HG02798 (cell line): Measurements from ENCODE around the gene POU2F2.
A peak's percentile ranks its signal among the peaks of the same experiment; 100 is the strongest.
"Not testable (repeated sequence)": the region's sequence is repeated elsewhere in the genome, so short reads cannot be mapped to it uniquely, and the experiment has no call there.

Experiments used
- ATAC-seq: cut with Tn5 transposase; IDR thresholded peaks from one replicate; pipeline ENCODE4 v1.9.1; 2021; ENCODE audit warnings: mild to moderate bottlenecking; ENCODE audit not compliant: unreplicated experiment, poor library complexity

The POU2F2 gene

GRCh38 chr19:42108527-42109389 is 23.5 kb downstream of the POU2F2 start:
- no peak for ATAC-seq

- no peak for ATAC-seq
Measured at GRCh38 chr19:42105368-42105767, 26.9 kb downstream of the POU2F2 start.

- ATAC-seq, result no peak
Measured at GRCh38 chr19:42102877-42103276, 29.4 kb downstream of the POU2F2 start.

DNA sequence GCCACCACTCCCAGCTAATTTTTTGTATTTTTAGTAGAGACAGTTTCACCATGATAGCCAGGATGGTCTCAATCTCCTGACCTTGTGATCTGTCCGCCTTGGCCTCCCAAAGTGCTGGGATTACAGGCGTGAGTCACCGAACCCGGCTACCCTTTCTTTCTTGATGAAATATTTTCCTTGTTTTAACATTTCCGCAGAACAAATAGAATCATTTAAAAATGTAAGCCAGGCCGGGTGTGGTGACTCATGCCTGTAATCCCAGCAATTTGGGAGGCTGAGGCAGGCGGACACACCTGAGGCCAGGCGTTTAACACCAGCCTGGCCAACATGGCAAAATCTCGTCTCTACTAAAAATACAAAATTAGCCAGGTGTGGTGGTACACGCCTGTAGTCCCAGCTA is 32.0 kb downstream of the POU2F2 start:
- not testable (repeated sequence) for ATAC-seq

- no peak for ATAC-seq
Measured at GRCh38 chr19:42099336-42099925, 32.8 kb downstream of the POU2F2 start.

DNA sequence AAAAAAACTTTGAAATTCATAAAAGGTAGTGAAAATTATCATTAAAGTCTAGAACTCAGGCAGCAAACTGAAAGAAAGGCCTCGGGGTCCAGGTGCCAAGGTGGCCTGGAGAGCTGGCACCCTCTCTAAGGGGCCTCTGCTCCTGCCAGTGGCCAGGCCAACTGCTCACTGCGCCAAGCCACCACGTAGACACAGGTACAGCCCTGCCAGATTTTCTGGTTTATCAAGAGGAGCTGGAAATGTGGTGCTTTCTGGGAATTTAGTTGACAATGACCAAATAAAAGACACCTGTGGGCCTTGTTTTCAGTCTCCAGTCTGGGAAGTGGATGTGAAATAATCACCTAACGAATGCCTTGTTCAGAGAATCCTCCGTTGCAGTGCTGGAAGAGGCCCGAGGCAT is 33.5 kb downstream of the POU2F2 start:
- no peak for ATAC-seq

DNA sequence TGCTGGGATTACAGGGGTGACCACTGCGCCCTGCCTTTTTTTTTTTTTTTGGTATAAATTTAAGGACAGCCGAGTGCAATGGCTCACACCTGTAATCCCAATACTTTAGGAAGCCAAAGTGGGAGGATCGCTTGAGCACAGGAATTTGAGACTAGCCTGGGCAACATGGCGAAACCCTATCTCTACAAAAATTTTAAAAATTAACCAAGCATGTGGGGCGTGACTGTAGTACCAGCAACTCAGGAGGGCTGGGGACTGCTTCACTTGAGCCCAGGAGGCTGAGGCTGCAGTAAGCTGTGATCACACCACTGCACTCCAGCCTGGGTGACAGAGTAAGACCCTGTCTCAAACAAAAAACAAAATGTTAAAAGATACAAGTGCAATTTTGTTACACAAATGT is 34.8 kb downstream of the POU2F2 start:
- ATAC-seq, result no peak

DNA sequence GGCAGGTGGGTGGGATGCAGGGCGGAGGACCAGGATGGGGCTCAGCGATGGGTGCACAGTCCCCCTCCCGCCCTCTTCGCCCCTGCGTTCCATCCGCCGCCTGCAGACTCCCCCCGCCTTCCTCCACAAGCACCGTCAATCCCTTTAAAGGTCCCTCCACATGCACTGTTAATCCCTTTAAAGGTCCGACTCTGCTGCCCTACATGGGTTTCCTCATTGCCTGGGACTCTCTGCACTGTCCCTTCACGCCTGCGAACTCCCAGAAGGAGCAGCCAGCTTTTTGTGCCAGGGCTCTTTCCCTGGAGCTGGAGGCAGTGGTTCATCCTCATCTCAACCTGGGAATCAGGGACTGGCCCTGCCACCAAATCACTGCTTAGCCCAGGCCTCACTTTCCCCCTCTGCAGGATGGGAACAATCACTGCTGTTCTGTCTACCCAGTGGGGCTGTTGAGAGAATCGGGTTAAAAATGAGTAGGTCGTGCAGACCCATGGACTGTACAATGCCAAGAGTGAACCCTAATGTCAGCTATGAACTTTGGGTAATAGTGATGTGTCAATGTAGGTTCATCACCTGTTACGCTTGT is 35.9 kb downstream of the POU2F2 start:
- ATAC-seq, result no peak

- no peak for ATAC-seq
Measured at GRCh38 chr19:42095814-42096230, 36.4 kb downstream of the POU2F2 start.

DNA sequence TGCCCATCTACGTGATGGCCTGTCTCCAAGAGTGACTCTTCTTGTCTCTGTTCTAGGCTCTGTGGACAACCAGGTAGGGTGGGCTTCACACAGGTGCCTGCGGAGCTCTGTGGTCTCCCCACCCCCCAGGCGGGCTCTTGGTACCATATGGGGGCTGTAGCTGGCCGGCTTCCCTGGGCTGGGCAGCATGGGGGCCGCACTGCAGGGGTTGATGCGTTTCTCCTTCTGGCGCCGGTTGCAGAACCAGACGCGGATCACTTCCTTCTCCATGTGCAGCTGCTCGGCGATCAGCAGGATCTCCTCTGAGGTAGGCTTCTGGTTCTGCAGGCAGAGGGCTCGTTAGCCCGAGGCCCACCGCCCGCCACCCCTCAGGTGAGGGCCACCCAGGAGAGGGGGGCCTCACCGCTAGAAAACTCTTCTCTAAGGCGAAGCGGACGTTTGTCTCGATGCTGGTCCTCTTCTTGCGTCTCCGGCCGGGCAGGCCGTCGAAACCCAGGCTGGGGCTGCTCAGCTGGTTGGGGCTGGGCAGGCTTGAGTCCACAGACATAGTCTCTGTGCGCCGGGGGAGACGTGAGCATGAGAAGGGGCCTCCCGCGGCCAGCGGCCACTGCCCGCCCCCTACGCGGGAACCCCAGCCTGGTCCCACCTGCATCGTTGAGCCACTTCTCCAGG is 37.0 kb downstream of the POU2F2 start:
- ATAC-seq, result no peak

GRCh38 chr19:42093926-42094325 is 38.3 kb downstream of the POU2F2 start:
- ATAC-seq, result no peak

GRCh38 chr19:42093505-42093904 is 38.7 kb downstream of the POU2F2 start:
- ATAC-seq, result no peak

GRCh38 chr19:42092350-42092749 is 39.9 kb downstream of the POU2F2 start:
- no peak for ATAC-seq

- no peak for ATAC-seq
Measured at GRCh38 chr19:42091742-42092141, 40.5 kb downstream of the POU2F2 start.

- no peak for ATAC-seq
Measured at GRCh38 chr19:42091300-42091699, 40.9 kb downstream of the POU2F2 start.

- peak; percentile 58 for ATAC-seq
Measured at GRCh38 chr19:42090672-42091071, 41.6 kb downstream of the POU2F2 start.

GRCh38 chr19:42089772-42090171 is 42.5 kb downstream of the POU2F2 start:
- no peak for ATAC-seq

DNA sequence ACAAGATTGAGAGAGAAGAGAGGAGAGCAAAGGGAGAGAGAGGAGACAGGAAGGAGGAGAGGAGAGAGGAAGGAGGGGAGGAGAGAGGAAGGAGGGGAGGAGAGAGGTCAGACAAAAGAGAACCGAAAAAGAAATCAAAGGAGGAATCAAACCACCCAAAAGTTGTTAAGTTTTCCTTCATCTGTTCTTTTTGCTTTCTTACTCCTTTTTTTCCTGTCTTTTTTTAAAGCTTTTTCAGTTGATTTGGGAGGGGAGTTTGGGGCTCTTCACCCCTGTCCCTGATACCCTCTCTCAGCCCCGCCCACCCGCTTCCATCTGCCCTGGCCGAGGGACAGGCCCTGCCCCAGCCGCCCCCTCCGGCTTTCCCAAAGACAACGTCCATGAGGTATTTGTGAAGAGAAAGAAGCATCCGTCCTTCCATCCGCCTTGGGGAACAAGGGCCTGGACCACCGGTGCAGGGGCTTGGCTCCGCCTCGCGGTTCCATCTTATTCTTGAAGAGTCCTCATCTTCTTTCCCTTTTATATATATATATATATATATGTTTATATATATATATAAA is 43.0 kb downstream of the POU2F2 start:
- no peak for ATAC-seq

DNA sequence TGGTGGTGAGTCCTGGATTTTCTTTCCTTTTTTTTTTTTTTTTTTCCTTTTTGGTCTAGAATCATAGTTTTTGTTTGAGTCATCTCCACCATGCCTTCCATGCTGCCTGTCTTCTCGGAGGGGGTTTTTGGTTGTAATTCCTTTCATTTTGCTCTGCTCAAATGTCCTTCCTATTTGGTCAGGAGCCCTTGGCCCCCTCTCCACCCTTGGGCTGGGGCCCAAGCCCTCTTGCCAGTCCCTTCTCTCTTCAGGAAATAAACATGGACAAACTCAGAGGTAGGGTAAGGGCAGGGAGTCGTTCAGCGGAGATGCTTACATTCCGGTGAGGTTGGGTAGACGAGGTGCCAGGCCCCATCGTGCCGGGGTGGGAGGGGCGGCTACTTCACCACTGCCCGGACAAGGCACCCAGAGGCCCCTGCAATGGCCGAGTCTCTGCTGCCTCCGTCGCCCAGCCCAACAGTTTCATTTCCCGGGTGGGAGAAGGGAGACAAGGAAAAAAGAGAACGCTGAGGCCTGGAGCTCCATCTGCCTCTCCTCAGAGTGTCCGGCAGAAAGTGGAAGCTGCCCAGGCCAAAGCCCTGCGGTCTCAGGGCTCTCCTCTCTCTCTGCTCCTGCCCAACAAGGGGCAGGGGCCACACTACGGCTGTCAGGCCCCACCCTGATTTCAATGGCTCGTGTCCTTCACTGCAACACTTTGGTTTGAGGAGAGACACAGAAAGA is 43.6 kb downstream of the POU2F2 start:
- ATAC-seq, result no peak
